Measurements from ENCODE around the gene MFSD6L.
A peak's percentile ranks its signal among the peaks of the same experiment; 100 is the strongest.

MFSD6L gene, protein sequence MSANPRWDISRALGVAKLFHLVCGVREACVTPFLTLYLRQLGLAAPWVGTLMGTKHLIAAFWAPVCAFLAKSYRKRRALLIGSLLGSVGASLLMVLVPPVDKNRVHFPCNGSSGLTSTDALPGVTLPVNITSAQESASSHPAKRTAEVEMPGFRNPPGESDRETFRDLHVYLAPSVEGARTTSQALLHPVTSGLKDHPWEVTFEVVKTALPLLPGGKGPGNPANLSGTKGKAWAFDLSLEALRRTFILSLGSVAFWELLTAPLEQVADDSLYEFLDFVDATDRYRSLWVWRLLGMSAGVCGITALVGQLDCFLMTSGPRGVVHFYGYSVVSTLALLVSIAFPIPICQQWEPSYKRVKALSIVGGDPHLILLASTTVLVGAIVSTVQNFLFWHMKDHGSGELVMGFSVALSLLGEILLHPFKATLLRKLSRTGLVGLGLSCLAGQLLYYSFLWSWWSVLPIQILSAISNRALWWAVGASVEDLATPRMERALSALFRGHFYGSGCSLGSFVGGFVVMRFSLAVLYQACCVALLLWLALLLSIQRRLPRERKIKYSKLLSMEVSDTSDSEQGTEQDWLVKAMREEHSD

DNA sequence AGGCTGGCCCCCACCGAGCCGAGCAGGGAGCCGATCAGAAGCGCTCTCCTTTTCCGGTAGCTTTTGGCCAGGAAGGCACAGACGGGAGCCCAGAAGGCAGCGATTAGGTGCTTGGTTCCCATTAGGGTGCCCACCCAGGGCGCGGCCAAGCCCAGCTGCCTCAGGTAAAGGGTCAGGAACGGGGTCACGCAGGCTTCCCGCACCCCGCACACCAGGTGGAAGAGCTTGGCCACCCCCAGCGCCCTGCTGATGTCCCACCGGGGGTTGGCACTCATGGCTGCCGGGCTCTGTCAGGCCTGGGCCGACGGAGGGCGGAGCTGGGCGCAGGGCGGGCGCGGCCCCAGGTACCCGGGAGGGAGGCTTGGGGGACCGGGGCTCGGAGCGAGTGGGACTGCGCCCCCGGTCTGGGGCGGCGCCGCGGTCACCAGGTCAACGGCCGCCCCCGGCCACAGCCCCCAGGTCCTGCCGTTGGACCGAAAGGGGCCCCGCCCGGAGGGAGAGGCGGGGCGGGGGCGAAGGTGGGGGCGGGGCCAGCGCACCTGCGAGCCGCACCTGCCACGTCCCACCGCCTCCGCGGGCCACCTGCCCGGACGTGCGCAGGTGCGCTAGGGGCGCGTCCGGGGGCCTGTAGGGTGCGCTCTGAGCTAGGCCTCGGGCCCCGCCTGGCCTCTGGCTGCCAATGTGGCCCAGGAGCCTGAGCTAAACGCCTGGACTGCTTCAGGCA lies at the start of gene MFSD6L:
MFSD6L (minus strand) TSS at position 520 of the 724 bp plus-strand sequence; CDS start at position 275, 245 bp downstream.
- DNase-seq (ENCODE audit: low read depth), result no peak

DNA sequence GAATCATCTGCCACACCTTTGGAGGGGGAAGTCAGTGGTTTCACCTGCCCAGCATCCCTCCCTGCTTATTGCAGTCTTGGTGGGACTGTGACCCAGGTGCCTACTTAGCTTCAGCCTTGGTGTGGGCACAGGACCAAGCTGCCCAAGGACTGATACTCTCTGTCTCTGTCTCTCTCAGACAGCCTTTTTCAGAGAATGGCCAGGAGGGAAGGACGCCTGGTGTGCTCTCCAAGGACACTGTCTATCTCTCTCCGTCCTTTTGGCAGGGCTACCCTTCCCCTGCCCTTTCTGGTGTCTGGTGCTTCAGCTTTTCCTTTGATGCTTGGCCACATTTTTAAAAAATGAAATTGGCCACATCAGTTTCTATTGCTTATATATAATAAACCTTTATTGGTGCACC lies 48.7 kb upstream of the MFSD6L start:
- DNase-seq (ENCODE audit: low read depth), result no peak

DNA sequence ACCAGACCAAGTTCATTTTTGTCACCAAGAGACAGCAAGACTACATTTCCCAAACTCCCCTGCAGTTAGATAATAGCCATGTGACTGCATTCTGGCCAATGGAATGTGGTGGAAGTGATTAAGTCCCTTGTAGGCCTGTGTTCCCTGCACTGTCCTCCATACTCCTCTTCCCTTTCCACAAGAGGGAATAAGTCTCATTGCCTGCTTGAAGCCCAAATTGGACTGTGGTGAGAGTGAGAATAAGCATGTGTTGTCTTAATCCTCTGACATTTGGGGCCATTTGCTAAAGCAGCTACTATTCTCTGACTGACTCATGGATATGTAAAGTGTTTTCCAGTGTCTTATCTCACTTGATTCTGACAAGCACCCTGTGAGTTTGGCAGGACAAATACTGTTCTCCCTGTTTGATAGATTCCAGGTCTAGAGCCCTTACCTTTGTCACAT lies 47.6 kb upstream of the MFSD6L start:
- no peak for DNase-seq (ENCODE audit: low read depth)

DNA sequence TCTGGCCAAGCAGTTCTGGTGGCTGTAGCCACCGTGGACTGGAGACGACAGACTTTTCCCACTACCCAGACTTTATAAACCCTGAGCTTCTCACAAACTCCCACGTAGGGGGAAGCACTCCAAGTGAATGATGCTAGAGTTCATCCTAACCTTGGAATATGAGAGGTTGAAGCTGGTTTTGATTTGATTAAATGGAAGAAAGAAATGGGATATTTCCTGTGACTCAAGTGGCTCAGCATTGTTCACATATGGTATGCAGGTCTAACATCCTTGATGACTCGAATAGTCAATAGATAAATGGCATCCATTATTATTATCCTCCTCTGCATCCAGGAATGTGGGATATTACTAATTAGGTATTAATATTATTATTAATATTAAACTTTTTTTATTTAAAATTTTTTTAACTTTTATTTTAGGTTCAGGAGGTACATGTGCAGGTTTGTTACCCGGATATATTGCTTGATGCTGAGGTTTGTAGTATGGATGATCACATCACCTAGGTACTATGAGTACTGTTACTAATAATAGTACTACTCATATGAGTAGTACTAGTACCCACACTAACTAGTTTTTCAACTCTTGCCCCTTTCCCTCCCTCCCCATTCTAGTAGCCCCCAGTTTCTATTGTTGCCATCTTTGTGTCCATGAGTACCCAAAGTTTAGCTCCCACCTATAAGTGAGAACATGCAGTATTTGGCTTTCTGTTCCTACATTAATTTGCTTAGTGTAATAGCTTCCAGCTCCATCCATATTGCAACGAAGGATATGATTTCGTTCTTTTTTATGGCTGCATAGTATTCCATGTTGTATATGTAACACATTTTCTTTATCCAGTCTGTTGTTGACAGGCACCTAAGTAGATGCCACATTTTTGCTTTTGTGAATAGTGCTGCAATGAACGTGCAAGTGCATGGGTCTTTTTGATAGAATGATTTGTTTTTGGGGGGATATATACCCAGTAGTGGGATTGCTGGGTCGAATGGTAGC lies 45.4 kb upstream of the MFSD6L start:
- DNase-seq (ENCODE audit: low read depth), result no peak

DNA sequence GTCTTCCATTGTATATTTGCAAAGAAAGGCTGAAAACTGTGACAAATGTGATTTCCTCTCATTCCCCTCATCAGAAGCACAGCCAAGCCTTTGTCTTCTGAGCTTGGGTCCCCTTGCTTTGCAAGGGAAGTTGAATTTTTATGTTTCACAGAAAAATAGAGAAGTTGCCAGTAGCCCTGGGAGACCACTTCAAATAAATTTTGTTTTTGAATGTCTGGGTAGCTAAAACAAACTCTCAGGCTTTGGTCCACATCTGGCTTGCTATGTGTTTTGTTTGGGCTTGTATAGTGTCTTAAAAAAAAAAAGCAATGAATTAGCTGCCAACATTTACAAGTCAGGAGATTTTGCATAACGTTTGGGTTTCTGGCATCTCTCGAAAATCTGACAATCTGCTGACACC lies 44.2 kb upstream of the MFSD6L start:
- no peak for DNase-seq (ENCODE audit: low read depth)

DNA sequence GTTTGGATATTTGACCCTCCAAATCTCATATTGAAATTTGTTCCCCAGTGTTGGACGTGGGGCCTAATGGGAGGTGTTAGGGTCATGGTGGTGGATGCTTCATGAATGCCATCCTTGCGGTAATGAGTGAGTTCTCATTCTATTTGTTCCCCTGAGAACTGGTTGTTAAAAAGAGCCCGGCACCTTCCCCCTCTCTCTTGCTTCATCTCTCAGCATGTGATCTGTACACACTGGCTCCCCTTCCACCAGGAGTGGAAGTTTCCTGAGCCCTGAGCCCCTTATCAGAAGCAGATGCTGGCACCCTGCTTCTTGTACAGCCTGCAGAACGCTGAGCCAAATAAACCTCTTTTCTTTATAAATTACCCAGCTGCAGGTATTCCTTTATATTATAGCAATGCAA lies 42.7 kb upstream of the MFSD6L start:
- no peak for DNase-seq (ENCODE audit: low read depth)

DNA sequence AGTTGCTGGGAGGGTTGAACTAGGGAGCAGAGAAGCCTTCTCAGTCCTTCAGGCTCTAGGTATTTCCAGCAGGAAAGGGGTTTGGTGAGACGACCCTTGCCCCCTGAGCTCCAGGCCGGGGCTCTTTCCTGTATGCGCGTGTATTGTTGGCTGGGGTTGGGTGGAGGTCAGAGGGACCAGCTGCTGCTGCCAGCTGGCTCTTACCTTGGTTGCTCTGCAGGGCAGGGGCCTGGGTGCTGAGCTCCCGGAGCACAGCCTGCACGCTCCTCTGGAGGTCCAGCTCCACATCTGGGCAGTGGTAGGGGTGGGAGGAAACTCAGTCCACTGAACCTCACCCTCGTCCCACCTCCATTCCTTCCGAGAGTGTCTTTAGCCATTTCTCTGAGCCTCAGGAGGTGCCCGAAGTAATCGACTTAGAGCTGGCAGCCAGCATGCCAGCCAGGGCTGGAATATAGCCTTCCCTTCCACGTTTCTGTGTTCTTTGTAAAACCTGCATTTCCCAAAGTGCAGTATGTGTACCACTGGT lies 40.3 kb upstream of the MFSD6L start:
- no peak for DNase-seq (ENCODE audit: low read depth)

DNA sequence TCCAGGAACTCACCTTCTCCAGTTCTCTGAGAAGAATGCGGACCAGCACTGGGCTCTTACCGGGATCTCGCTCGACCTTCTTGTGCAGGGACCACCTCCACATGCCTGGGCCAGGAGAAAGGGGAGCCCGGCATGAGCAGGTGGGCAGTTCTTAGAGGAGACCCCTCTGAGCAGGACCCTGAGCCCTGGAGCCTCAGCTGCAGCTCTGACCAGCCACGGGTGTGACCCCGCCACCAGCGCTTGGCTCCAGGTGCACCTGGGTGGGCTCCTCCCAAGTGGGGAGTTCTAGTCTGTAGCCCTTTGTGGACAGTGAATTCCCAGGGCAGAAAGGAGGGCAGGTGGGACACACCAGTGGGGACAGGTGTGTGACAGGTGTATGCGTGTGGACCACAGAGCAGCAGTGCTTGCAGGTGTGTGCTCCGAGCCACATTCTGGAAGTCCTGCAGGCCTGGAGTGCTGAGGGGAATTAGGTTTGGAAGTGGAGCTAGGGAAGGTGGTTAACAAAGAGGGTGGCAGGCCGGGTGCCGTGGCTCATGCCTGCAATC lies 39.5 kb upstream of the MFSD6L start:
- no peak for DNase-seq (ENCODE audit: low read depth)

DNA sequence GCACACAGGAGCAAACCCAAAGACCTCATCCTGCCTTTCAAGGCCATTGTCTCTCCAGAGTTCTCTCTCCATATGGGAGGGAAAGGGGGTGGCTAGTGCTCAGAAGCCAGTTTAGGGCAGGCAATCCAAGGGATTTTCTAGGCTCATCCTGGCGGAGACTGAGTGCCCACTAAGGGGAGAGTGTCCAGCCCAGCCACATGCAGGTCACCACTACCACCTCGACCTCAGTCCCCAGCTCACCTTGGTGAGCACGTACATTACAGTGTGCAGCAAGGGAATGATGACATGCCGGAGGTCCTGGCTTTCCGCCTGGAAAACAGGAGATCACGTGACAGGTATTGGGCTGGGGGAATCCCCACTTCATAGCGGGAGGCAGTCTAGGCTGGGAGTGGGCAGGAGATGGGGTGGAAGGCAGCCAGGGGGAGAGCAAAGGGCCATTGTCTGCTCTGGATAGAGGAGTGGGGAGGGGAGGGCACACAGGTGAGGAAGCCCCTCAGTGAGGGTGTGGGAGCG lies 38.5 kb upstream of the MFSD6L start:
- no peak for DNase-seq (ENCODE audit: low read depth)

DNA sequence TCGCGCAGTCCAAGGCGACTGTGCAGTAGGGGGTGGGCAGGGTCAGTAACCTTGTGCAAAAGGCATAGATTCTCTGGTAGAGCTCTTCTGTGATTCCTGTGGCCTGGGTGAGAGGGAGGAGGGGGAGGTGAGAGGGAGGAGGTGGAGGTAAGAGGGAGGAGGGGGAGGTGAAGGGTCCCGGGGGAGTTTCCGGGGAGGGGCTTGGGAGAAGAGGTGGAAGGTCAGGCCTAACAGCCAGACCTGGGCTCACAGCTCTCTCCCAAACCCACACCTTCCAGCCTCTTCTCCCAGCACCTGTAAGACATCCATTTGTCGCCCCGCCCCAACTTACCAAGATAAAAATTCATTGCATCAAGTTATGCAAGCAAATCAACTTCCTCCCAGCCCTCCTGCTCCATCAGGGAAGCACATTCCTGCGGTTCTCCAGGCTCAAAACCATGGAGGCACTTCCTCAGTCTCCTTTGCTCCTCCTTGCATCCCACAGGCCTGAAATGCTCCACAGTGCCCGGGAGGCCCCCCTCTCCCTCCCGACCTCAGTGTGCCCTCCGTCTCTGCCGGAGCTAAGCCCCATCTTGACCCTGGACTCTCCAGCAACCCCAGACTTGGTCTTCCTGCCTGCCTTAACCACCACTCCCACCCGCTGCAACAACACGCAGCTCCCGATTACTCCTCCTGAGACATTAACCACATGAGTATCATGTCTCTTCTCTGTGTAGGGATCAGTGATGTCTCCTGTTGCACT lies 37.8 kb upstream of the MFSD6L start:
- DNase-seq (ENCODE audit: low read depth), result no peak

DNA sequence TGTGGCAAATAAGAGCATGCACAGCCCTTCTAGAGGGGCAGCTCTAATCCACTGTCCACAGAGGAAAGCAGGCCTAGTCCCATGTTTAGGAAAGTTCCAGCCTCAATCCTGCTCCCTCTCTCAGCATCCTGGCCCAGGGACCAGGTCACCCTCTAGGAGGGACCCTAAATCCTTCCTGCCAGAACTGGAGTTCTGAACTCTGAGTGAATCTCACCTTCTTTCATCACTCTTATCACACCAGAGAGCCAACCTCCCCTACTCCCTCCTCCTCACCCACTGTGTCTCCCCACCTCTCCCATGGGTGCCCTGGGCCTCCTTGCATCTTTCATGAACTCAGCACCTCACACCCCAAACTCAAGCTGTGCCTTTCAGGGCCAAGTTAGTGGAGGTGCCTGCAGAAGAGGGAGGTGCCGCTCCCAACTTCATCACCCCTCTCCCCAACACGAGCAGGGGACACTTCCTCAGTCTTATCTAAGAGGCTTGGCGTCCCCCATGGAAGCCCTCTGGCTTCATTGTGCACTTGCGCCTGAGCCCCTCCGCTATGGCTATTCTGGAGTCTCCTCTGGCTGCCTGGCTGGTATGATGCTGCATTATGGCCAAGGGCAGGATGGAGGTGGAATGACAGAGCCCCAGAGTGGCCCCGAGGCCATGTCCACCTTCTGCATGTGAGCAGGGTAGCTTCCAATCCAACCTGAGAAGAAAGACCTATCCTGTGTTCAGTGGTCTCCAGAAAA lies 36.6 kb upstream of the MFSD6L start:
- no peak for DNase-seq (ENCODE audit: low read depth)

DNA sequence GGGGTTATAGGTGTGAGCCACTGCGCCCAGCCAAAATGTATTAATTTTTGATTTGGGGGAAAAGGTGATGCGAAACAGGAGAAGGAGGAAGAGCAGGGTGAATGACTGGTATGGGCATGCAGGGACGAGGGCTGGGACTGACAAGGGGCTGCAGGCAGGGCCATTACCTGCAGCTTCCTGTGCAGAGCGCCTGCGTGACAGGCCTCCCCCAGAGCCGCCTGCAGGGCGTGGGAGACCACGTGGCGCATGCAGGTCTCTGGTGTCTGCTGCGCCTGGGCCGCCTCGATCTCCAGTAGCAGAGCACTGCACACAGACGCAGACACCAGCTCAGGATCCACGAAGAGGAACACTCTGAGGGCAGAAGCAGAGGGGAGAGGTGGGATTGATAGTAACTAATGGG lies 35.9 kb upstream of the MFSD6L start:
- no peak for DNase-seq (ENCODE audit: low read depth)

DNA sequence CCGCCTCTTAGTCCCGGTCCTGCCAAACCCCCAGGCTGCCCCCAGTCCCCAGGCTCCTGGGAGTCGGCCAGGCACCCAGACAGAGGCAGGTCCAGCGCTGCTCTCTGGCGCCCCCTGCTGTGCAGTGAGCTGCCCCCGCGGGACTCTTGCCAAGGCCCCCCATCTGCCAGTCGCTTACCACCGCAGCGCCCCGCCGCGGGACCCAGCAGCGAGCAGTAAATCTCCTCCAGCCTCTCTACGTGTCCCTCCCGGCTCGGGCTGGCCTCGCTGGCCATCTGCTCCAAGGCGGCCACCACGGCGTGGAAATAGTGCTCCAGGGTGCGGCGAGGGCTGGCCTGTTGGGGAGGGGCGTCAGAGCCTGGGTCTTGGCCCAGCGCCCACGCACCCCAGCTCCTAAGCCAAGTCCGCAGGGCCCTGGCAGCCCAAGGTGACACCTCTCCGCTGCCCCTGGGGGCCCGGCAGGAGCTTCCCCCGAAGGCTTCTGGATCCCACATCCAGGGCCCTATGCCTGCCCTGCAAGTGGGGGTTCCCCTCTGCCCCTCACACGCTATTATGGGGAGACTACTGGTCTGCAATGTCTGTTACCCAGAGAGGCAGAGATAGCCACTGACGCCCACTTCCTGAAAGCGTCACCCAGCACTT lies 33.7 kb upstream of the MFSD6L start:
- DNase-seq (ENCODE audit: low read depth), result peak; percentile 41

DNA sequence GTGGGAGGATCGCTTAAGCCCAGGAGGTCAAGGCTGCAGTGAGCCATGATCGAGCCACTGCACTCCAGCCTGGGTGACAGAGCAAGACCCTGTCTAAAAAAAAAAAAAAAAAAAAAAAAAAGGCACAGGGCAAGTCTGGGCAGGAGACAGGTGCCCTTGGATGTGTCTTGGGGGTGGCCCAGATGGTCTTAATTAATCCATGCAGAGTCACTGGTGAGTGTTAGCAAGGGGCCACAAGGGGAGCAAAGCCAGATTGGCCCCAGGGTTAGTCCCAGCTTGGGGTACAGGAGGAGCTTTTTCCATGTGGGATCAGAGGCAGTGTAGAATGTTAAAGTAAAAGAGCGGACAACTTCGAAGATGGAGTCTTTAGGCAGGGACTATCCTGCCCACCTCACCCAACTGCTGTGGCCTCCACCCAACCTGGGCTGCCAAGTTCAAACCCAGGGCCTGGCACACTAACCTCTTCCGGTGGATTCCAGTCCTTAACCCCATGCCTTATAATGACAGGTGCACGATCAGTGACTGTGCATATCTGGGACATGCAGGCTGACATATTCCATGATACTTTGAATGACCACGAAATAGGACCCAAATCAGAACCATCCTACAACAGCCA lies 32.2 kb upstream of the MFSD6L start:
- DNase-seq (ENCODE audit: low read depth), result no peak

DNA sequence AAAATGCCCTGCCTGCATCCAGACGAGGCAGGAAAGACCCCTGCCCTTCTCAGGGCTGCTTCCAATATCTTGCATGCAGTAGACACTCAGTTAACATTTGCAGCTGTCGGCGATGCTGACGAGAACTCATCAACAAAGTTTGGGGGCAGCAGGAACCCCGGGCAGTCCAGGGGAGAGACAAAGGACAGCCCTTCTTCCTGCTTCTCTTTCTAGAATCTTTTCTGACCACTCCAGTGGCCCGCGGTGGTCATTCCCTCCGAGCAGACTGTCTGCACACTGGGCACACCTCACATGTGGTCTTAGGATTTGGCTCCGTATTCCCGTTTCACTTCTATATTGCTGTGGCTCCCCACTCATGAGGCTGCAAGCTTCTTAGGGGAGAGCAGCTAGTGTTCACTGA lies 31.0 kb upstream of the MFSD6L start:
- no peak for DNase-seq (ENCODE audit: low read depth)

DNA sequence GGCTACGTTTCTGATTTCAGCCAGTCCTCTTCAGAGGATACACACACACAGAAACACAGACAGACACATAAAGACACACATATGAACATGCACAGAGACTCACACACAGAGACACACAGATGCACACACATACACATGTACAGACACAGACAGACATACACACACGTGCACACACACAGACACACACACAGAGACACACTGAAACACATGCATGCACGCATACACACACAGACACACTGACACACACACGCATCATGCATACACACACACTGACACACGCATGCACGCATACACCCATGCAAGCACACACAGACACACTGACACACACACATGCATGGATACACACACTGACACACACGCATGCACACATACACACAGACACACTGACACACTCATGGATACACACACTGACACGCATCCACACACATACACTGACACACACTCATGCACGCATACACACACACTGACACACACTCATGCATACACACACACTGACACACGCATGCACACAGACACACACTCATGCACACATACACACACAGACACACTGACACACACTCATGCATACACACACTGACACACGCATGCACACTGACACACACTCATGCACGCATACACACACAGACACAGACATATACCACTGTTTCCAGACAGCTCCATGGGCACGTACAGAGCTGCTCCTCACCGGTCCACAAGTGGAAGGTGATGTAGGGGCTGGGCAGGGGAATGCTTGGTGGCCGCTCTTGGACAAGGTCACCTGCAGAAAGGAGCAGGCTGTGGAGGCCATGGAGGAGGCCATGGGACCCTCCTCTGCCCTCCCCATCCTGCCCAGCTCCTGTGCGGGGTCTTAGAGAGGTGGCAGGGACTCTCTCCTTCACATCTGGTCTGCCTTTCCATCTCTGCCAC lies 30.1 kb upstream of the MFSD6L start:
- DNase-seq (ENCODE audit: low read depth), result no peak

DNA sequence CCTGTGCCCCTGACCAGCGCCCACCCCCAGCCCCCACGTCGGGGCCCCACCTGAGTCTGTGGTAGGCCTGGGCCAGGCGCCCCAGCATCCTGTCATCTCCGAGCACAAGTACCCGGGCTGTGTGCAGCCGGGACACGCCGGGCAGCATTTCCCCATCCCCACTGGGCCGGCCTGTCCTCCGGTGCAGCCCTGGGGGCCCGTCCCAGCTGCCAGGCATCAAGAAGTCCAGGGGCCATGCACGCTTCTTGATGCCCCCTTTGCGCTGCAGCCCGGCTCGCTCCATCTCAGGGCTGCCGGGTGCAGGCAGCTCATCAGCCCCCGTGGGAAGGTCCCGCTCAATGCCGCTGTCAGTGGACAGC lies 29.3 kb upstream of the MFSD6L start:
- DNase-seq (ENCODE audit: low read depth), result no peak

All from activated T-cell treated with anti-CD3 and anti-CD28 coated beads for 48 hours (primary cell).